Lung (tissue), 12 donors: ENCODE results near the gene ATG4C. TPM values are rescaled to one million over a fixed set of nuclear protein-coding genes. Genes with fewer than 3 reads are reported as not detected.

Experiments
- ATAC-seq: fragments of 200-7000 bp; cut with Tn5 transposase; one replicate; pipeline ENCODE4 v1.9.1; 2020; ENCODE audit warnings: moderate number of reproducible peaks; ENCODE audit not compliant: insufficient read depth, low FRiP score
- DNase-seq, 3 donors: peaks; one replicate each; pipeline ENCODE4 v3.0.0-alpha.2; 2013 to 2017
- H3K27ac ChIP-seq, 2 donors: one replicate each; pipeline ENCODE4 v1.5.1; 2013; ENCODE audit warnings: mild to moderate bottlenecking in 2 of 2, moderate library complexity in 2 of 2, control low read depth in 1 of 2, inconsistent platforms in 1 of 2, low read depth in 1 of 2, low read length in 1 of 2
- H3K27me3 ChIP-seq, 3 donors: one replicate each; pipeline ENCODE4 v1.5.1; 2013; ENCODE audit warnings: low read length in 2 of 3; ENCODE audit not compliant: control insufficient read depth in 3 of 3, insufficient read depth in 3 of 3
- H3K36me3 ChIP-seq, 4 donors: one replicate each; pipeline ENCODE4 v1.5.1; 2013; ENCODE audit warnings: low read length in 4 of 4, mild to moderate bottlenecking in 1 of 4, moderate library complexity in 1 of 4; ENCODE audit not compliant: control insufficient read depth in 4 of 4, insufficient read depth in 4 of 4
- H3K4me1 ChIP-seq, 5 donors: one replicate each; pipeline ENCODE4 v1.5.1; 2013; ENCODE audit warnings: low read length in 5 of 5, mild to moderate bottlenecking in 2 of 5, moderate library complexity in 1 of 5; ENCODE audit not compliant: control insufficient read depth in 5 of 5, insufficient read depth in 5 of 5
- H3K4me3 ChIP-seq: one replicate; pipeline ENCODE4 v1.5.1; 2013; ENCODE audit warnings: mild to moderate bottlenecking, control low read depth, moderate library complexity
- H3K9ac ChIP-seq, 2 donors: one replicate each; pipeline ENCODE4 v1.5.1; 2013; ENCODE audit warnings: low read length in 2 of 2, control low read depth in 1 of 2; ENCODE audit not compliant: insufficient read depth in 1 of 2
- H3K9me3 ChIP-seq, 4 donors: one replicate each; pipeline ENCODE4 v1.5.1; 2013; ENCODE audit warnings: low read length in 3 of 4, mild to moderate bottlenecking in 1 of 4, moderate library complexity in 1 of 4; ENCODE audit not compliant: control insufficient read depth in 4 of 4, insufficient read depth in 3 of 4
- CTCF ChIP-seq: IDR thresholded peaks from 2 replicates; pipeline ENCODE4 v1.5.1; 2012; ENCODE audit warnings: mild to moderate bottlenecking; ENCODE audit errors: control extremely low read depth, extremely low read depth
- WGBS, 2 donors: extraction: QIAGEN DNeasy Blood & Tissue Kit; methylation state at CpG; one replicate each; pipeline ENCODE4 v1.1.7; 2013; 5-methylcytosine and 5-hydroxymethylcytosine counted together
- polyA plus RNA-seq, 2 donors: library from polyadenylated mRNA; stranded (reverse); fragments of 200-250 nt; gene quantifications; one replicate each; pipeline ENCODE4 v1.2.1, GENCODE V29; 2013
- total RNA-seq, 2 donors: library from RNA; depleted of rRNA in 1 of 2; stranded (reverse); fragments of >200 nt in 1 of 2; gene quantifications; one replicate each; pipeline ENCODE4 v1.2.1, GENCODE V29; 2014 to 2021
- donor health status: control.
- donor health status: control.
- donor health status: Bipolar disorder and iron deficiency.
- donor health status: healthy.
- donor health status: DM: yes; HTN: yes; CAD: no.

Gene ATG4C
- total and polyA plus RNA-seq, 4 donors: 3.9 to 12.9 (median 7.3) TPM

- no peak overlapping the region for H3K4me3 ChIP-seq
- no peak for ATAC-seq
- no peak overlapping the region for H3K9ac ChIP-seq
- DNase-seq: peak in 1 of 3 donors; percentile 36
- H3K36me3 ChIP-seq: no peaks in the 10 kb centered on the region
- H3K4me1 ChIP-seq: no peaks in the 10 kb centered on the region
- no peaks in the 10 kb centered on the region for H3K27me3 ChIP-seq
- TF ChIP-seq CTCF: no peak
- 44 to 59% methylated on average over 3 of the region's 3 CpGs for WGBS, 2 donors
- peaks cover 0 to 5% (median 0%) of the 10 kb centered on the region in 4 donors for H3K9me3 ChIP-seq
- H3K27ac ChIP-seq: no peak overlapping the region
Observed at GRCh38 chr1:62744611-62745577, 39.0 kb upstream of the ATG4C start.

- DNase-seq: peak; percentile 13 to 81 (median 79)
- no peak overlapping the region for H3K4me3 ChIP-seq
- no peaks in the 10 kb centered on the region for H3K27me3 ChIP-seq
- peaks cover 0 to 5% (median 0%) of the 10 kb centered on the region in 5 donors for H3K4me1 ChIP-seq
- peaks cover 0 to 5% (median 0%) of the 10 kb centered on the region in 4 donors for H3K9me3 ChIP-seq
- H3K9ac ChIP-seq: peak overlapping the region in 1 of 2 donors; percentile 61
- H3K36me3 ChIP-seq: no peaks in the 10 kb centered on the region
- TF ChIP-seq CTCF: peak; percentile 45
- ATAC-seq: no peak
- H3K27ac ChIP-seq: no peak overlapping the region
- 61 to 66% methylated on average over 12 of the region's 12 CpGs for WGBS, 2 donors
Observed at GRCh38 chr1:62746086-62746808, 37.7 kb upstream of the ATG4C start.

- Histone ChIP-seq H3K9ac (peak overlapping the region in 1 of 2 donors; percentile 10), H3K36me3 (no peaks in the 10 kb centered on the region), H3K4me1 (peaks cover 0 to 5% (median 0%) of the 10 kb centered on the region in 5 donors), H3K4me3 (no peak overlapping the region), H3K9me3 (peaks cover 0 to 5% (median 0%) of the 10 kb centered on the region in 4 donors), H3K27me3 (no peaks in the 10 kb centered on the region), H3K27ac (no peak overlapping the region)
- ATAC-seq (no peak), DNase-seq (no peak)
- WGBS, 2 donors: 70 to 77% methylated on average over 3 of the region's 3 CpGs
- TF ChIP-seq CTCF: no peak
Observed at GRCh38 chr1:62746809-62747138, 37.2 kb upstream of the ATG4C start.
